Small intestine (tissue), 7 donors: ENCODE measurements around the gene STEAP1. TPM values are rescaled to one million over a fixed set of nuclear protein-coding genes. Genes with fewer than 3 reads are reported as not detected.
"Not testable (repeated sequence)": the region's sequence is repeated elsewhere in the genome, so short reads cannot be mapped to it uniquely, and the experiment has no call there.

ENCODE experiments used
- DNase-seq, 2 donors: peaks; one replicate each; pipeline versions ENCODE4 v3.0.0 to v3.0.0-alpha.2; 2013
- FAIRE-seq: peaks from 2 replicates; lab custom pipeline; 2012; peaks lifted over from hg19 to GRCh38; lab: Jason Lieb, UNC
- H3K27ac ChIP-seq, 3 donors: one replicate each; pipeline ENCODE4 v1.5.1; 2013; ENCODE audit warnings: low read length in 2 of 3, mild to moderate bottlenecking in 2 of 3, control low read depth in 1 of 3, inconsistent platforms in 1 of 3, low read depth in 1 of 3, moderate library complexity in 1 of 3
- H3K27me3 ChIP-seq, 3 donors: one replicate each; pipeline ENCODE4 v1.6.1; 2013; ENCODE audit warnings: low read length in 3 of 3, inconsistent platforms in 1 of 3; ENCODE audit not compliant: control insufficient read depth in 3 of 3, insufficient read depth in 3 of 3
- H3K36me3 ChIP-seq, 3 donors: one replicate each; pipeline ENCODE4 v1.6.1; 2013; ENCODE audit warnings: low read length in 3 of 3, inconsistent platforms in 1 of 3, low read depth in 1 of 3, mild to moderate bottlenecking in 1 of 3, moderate library complexity in 1 of 3; ENCODE audit not compliant: control insufficient read depth in 3 of 3, insufficient read depth in 2 of 3
- H3K4me1 ChIP-seq, 3 donors: one replicate each; pipeline ENCODE4 v1.6.1; 2013; ENCODE audit warnings: low read length in 2 of 3, inconsistent platforms in 1 of 3, low read depth in 1 of 3, mild to moderate bottlenecking in 1 of 3, moderate library complexity in 1 of 3; ENCODE audit not compliant: control insufficient read depth in 3 of 3, insufficient read depth in 2 of 3
- H3K4me3 ChIP-seq, 3 donors: one replicate each; pipeline ENCODE4 v1.5.1; 2013; ENCODE audit warnings: low read length in 3 of 3, control low read depth in 1 of 3, inconsistent platforms in 1 of 3, low read depth in 1 of 3, mild to moderate bottlenecking in 1 of 3, moderate library complexity in 1 of 3
- H3K9me3 ChIP-seq, 2 donors: one replicate each; pipeline ENCODE4 v1.6.1; 2013; ENCODE audit warnings: low read depth in 1 of 2, low read length in 1 of 2; ENCODE audit not compliant: control insufficient read depth in 2 of 2, insufficient read depth in 1 of 2
- WGBS, 3 donors: extraction: QIAGEN DNeasy Blood & Tissue Kit; methylation state at CpG; one replicate each; pipeline ENCODE4 v1.1.7; 2013; 5-methylcytosine and 5-hydroxymethylcytosine counted together
- polyA plus RNA-seq, 4 donors: library from polyadenylated mRNA; stranded (reverse) in 3 of 4; unstranded in 1 of 4; fragments of 200-250 nt in 3 of 4; fragments of 120-200 nt in 1 of 4; gene quantifications; one replicate each; pipeline versions ENCODE4 v1.2.1 to v1.2.3, GENCODE V29; 2013
- donor health status: healthy with polysubstance abuse.
- donor health status: control.
- donor health status: control.
- donor health status: Bipolar disorder and iron deficiency.
- donor health status: healthy.

STEAP1 gene
- polyA plus RNA-seq, 4 donors: 0.67 to 25.4 (median 8.1) TPM

- H3K4me3 ChIP-seq, H3K4me1 ChIP-seq, H3K36me3 ChIP-seq, H3K27me3 ChIP-seq, FAIRE-seq, H3K9me3 ChIP-seq, H3K27ac ChIP-seq, DNase-seq: not testable (repeated sequence)
- 86 to 88% (median 86%) methylated on average over 11 to 14 of the region's 14 CpGs for WGBS, 3 donors
These were observed 6.9 kb upstream of the STEAP1 start for GRCh38 chr7:90147079-90147960.

DNA sequence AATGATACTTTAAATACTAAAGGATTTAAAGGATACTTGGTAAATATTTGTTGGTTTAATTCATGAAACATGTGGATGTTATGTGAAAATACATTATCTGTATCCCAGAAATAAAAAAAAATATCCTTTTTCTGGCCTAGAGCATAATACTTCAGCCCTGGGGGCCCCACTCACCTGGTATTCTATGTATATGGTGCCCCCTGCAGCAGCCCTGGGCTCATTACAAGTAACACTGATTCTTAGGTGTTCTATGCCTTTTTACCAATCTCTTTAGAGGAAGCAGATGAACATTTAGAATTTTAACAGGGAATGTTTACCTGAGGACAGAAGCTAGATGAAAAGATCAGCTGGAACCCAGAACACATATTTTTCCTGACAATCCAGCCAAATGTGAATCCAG, 4.8 kb upstream of the STEAP1 start:
- not testable (repeated sequence) for H3K9me3 ChIP-seq, DNase-seq, H3K27me3 ChIP-seq, H3K4me3 ChIP-seq, H3K36me3 ChIP-seq, H3K4me1 ChIP-seq, FAIRE-seq, H3K27ac ChIP-seq

- DNase-seq, H3K4me1 ChIP-seq, H3K27ac ChIP-seq, H3K4me3 ChIP-seq, H3K27me3 ChIP-seq, H3K9me3 ChIP-seq, H3K36me3 ChIP-seq, FAIRE-seq: not testable (repeated sequence)
- 70 to 83% (median 73%) methylated on average over 3 of the region's 3 CpGs for WGBS, 3 donors
These were observed 2.4 kb upstream of the STEAP1 start for GRCh38 chr7:90151884-90152283.

DNA sequence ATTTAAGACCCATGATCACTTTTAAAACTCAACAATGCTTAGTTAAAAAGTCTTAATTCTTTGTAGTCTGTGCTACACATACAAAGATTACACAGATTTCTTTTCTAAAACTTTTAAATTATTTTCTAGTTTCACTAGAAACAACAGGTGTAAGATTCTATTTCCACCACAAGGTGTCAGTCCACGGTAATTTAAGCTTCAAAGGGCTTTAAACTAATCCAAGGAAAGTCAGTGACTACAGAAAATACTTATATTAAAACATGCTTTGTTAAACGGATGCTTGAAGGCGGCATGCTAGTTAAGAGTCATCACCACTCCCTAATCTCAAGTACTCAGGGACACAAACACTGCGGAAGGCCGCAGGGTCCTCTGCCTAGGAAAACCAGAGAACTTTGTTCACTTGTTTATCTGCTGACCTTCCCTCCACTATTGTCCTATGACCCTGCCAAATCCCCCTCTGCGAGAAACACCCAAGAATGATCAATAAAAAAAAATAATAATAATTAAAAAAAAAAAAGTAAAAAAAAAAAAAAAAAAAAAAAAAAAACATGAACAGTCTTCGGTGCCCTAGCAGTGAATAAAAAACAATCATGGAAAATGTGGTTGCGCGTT, 1.5 kb upstream of the STEAP1 start:
- not testable (repeated sequence) for H3K36me3 ChIP-seq, H3K9me3 ChIP-seq, H3K4me3 ChIP-seq, H3K27me3 ChIP-seq, FAIRE-seq, H3K4me1 ChIP-seq, H3K27ac ChIP-seq
- WGBS, 3 donors: 26 to 28% (median 28%) methylated on average over 9 of the region's 9 CpGs
- DNase-seq: peak; percentile 49 to 65

DNA sequence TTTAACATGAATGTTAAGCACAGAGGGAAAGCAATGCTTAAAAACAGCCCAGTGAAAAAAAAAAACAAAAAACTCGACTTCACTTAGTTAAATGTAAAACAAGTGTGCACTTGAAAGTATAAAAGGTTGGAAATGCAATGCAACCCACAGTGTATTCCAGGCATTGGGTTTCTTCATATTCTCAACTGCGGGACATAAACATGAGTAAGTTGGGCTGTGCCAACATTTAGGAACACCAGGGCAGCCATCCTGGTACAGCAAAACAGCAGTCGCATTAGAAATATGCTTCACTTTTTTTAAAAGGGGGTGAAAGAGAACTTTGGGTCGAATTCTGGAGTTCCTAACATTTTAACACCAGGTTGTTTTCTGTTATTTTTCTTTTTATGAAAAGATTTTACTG, 937 bp downstream of the STEAP1 start:
- 72 to 80% (median 79%) methylated on average over 4 of the region's 4 CpGs for WGBS, 3 donors
- H3K4me3 ChIP-seq: peak overlapping the region in 1 of 3 donors; percentile 26
- H3K4me1 ChIP-seq: no peaks in the 10 kb centered on the region
- no peaks in the 10 kb centered on the region for H3K36me3 ChIP-seq
- DNase-seq: no peak
- H3K27ac ChIP-seq: no peak overlapping the region
- H3K9me3 ChIP-seq: no peaks in the 10 kb centered on the region
- FAIRE-seq: no peak
- H3K27me3 ChIP-seq: no peaks in the 10 kb centered on the region

DNA sequence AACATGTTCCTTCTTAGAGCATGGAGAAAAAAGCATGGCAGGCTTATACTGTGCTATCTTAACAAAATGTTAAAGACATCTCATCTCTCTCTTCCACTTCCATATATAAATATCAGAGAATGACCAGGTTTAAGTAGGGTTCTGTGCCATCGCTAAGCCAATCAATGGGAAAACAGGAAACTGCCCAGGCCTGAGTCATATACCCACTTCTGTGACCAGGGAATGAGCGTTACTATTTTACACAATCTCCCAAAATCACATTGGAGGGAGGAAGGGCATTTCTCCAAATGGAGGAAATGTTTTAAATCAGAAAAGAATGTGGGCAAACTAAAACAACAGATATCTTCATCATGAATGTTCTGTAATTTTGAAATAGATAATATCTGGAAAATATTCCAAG, 3.1 kb downstream of the STEAP1 start:
- DNase-seq, H3K36me3 ChIP-seq, H3K27me3 ChIP-seq, H3K9me3 ChIP-seq, H3K27ac ChIP-seq, H3K4me1 ChIP-seq, FAIRE-seq, H3K4me3 ChIP-seq: not testable (repeated sequence)
- 80 to 91% (median 88%) methylated on average over 2 of the region's 2 CpGs for WGBS, 3 donors

DNA sequence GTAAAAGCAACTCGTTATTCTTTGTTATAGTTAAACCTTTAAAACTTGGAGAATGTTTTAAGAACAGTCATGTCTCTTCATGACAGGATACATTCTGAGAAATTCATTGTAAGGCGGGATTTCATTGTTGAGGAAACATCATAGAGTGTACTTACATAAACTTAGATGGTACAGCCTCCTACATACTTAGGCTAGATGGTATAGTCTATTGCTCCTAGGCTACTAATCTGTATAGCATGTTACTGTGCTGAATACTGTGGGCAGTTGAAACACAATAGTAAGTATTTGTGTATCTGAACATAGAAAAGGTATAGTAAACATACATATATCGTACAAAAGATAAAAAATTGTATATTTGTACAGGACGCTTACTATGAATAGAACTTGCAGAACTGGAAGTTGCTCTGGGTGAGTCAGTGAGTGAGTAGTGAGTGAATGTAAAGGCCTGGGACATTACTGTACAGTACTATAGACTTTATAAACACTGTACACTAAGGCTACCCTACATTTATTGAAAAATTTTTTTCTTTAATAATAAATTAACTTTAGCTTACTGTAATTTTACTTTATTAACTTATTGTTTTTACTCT, 3.6 kb downstream of the STEAP1 start:
- DNase-seq, H3K36me3 ChIP-seq: not testable (repeated sequence)

GRCh38 chr7:90163534-90163933, 9.3 kb downstream of the STEAP1 start:
- DNase-seq: no peak
- H3K36me3 ChIP-seq: no peaks in the 10 kb centered on the region
- 88 to 90% (median 90%) methylated on average over 5 of the region's 5 CpGs for WGBS, 3 donors

More for the DNA sequence above, 3.6 kb downstream of the STEAP1 start:
- not testable (repeated sequence) for H3K4me1 ChIP-seq, FAIRE-seq, H3K27me3 ChIP-seq, H3K27ac ChIP-seq, H3K9me3 ChIP-seq, H3K4me3 ChIP-seq
- WGBS, 3 donors: 79 to 81% (median 79%) methylated on average over 3 of the region's 4 CpGs

More at GRCh38 chr7:90163534-90163933, 9.3 kb downstream of the STEAP1 start:
- Histone ChIP-seq H3K4me1 (no peaks in the 10 kb centered on the region), H3K27me3 (no peaks in the 10 kb centered on the region), H3K9me3 (no peaks in the 10 kb centered on the region), H3K27ac (no peak overlapping the region), H3K4me3 (no peak overlapping the region)
- no peak for FAIRE-seq
